Astrocyte (in vitro differentiated cells and primary cell): ENCODE data around the gene SCARF2. TPM values are rescaled to one million over a fixed set of nuclear protein-coding genes. Genes with fewer than 3 reads are reported as not detected.

Experiments used
- DNase-seq: peaks from one replicate; pipeline ENCODE4 v3.0.0-alpha.2; 2010; ENCODE audit warnings: low read depth
- FAIRE-seq: peaks from 2 replicates; lab custom pipeline; 2011; peaks lifted over from hg19 to GRCh38; lab: Jason Lieb, UNC
- H2AFZ ChIP-seq: 2 replicates; pipeline ENCODE4 v1.6.0; 2012; ENCODE audit warnings: low read depth, low read length, inconsistent platforms
- H3K27ac ChIP-seq: 2 replicates; pipeline ENCODE4 v1.5.1; 2011; ENCODE audit warnings: low read depth, low read length, inconsistent platforms
- H3K27me3 ChIP-seq: 2 replicates; pipeline ENCODE4 v1.6.0; 2011; ENCODE audit warnings: low read length, inconsistent platforms; ENCODE audit not compliant: insufficient read depth
- H3K36me3 ChIP-seq: 2 replicates; pipeline ENCODE4 v1.5.1; 2011; ENCODE audit warnings: low read length, inconsistent platforms; ENCODE audit not compliant: insufficient read depth
- H3K4me1 ChIP-seq: 2 replicates; pipeline ENCODE4 v1.5.1; 2011; ENCODE audit warnings: low read length, inconsistent platforms; ENCODE audit not compliant: insufficient read depth
- H3K4me2 ChIP-seq: 2 replicates; pipeline ENCODE4 v1.6.0; 2012; ENCODE audit warnings: low read length, inconsistent platforms
- H3K4me3 ChIP-seq: 2 replicates; pipeline ENCODE4 v1.5.1; 2011; ENCODE audit warnings: low read depth, mild to moderate bottlenecking, low read length, inconsistent platforms; ENCODE audit not compliant: insufficient read depth
- H3K79me2 ChIP-seq: 2 replicates; pipeline ENCODE4 v1.6.0; 2012; ENCODE audit warnings: mild to moderate bottlenecking, low read length, inconsistent platforms; ENCODE audit not compliant: insufficient read depth
- H3K9ac ChIP-seq: 2 replicates; pipeline ENCODE4 v1.6.0; 2012; ENCODE audit warnings: mild to moderate bottlenecking, low read length, inconsistent platforms
- H3K9me3 ChIP-seq: 2 replicates; pipeline ENCODE4 v1.5.1; 2012; ENCODE audit warnings: low read depth, mild to moderate bottlenecking, low read length, inconsistent platforms; ENCODE audit not compliant: insufficient read depth
- H4K20me1 ChIP-seq: 2 replicates; pipeline ENCODE4 v1.6.0; 2012; ENCODE audit warnings: low read length, inconsistent platforms; ENCODE audit not compliant: insufficient read depth
- H3K27ac Mint-ChIP-seq: one replicate; pipeline ENCODE4 v1.8.0; 2021; ENCODE audit warnings: mild to moderate bottlenecking, mixed read lengths; ENCODE audit not compliant: unreplicated experiment
- H3K27me3 Mint-ChIP-seq: one replicate; pipeline ENCODE4 v1.8.0; 2021; ENCODE audit warnings: low read depth, mixed read lengths; ENCODE audit not compliant: unreplicated experiment
- H3K36me3 Mint-ChIP-seq: one replicate; pipeline ENCODE4 v1.8.0; 2021; ENCODE audit warnings: low read depth, mixed read lengths; ENCODE audit not compliant: unreplicated experiment
- H3K4me1 Mint-ChIP-seq: one replicate; pipeline ENCODE4 v1.8.0; 2021; ENCODE audit warnings: low read depth, mixed read lengths; ENCODE audit not compliant: unreplicated experiment
- H3K4me3 Mint-ChIP-seq: one replicate; pipeline ENCODE4 v1.8.0; 2021; ENCODE audit warnings: mild to moderate bottlenecking, moderate library complexity, mixed read lengths; ENCODE audit not compliant: unreplicated experiment
- H3K9me3 Mint-ChIP-seq: one replicate; pipeline ENCODE4 v1.8.0; 2021; ENCODE audit warnings: mild to moderate bottlenecking, mixed read lengths; ENCODE audit not compliant: unreplicated experiment
- EZH2 ChIP-seq: IDR thresholded peaks from 2 replicates; pipeline ENCODE4 v1.6.1; 2012; ENCODE audit warnings: mild to moderate bottlenecking, low read length, inconsistent platforms; ENCODE audit not compliant: insufficient read depth
- total RNA-seq: library from RNA; stranded (reverse); gene quantifications from 2 replicates; pipeline ENCODE4 v1.2.1, GENCODE V29; 2021
- TF ChIP-seq, protein P1 (sequence below): IDR thresholded peaks from 2 replicates; pipeline ENCODE4 v1.5.1; 2011; ENCODE audit warnings: low read depth, mild to moderate bottlenecking, inconsistent platforms, low read length, moderate library complexity; ENCODE audit not compliant: insufficient read depth

Gene SCARF2
- total RNA-seq, 1 donor from 2014 or later: 17.3 TPM

DNA sequence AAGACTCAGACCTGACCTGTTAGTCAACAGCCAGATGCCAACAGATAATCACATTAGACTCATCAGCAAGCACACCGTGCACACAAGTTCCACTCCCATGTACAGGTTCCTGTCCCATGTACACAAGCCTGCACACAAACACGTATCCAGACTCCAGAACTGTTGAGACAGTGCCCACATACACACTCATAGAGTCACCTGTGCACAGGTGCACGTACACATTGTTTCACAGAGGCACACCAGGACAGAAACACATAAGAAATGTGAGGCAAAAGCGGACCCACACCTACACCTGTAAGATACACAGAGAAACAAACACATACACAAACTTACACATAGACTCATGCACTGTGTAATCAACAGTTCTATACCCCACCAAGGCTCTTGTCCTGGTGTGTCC, 46.4 kb downstream of the SCARF2 start:
- H3K4me1 Mint-ChIP-seq: peaks cover 12% of the 10 kb centered on the region
- FAIRE-seq (no peak), DNase-seq (no peak)
- H3K27ac ChIP-seq: no peak overlapping the region
- H3K36me3 ChIP-seq: no peaks in the 10 kb centered on the region
- peaks cover 5% of the 10 kb centered on the region for H3K9me3 ChIP-seq
- no peaks in the 10 kb centered on the region for H3K9me3 Mint-ChIP-seq
- H3K27me3 Mint-ChIP-seq: no peaks in the 10 kb centered on the region
- H4K20me1 ChIP-seq: peaks cover 13% of the 10 kb centered on the region
- no peak overlapping the region for H3K9ac ChIP-seq
- H3K36me3 Mint-ChIP-seq: no peaks in the 10 kb centered on the region
- peaks cover 5% of the 10 kb centered on the region for H3K4me1 ChIP-seq
- H3K4me3 Mint-ChIP-seq: no peak overlapping the region
- H3K79me2 ChIP-seq: peaks cover 19% of the 10 kb centered on the region
- no peak overlapping the region for H3K4me2 ChIP-seq
- TF ChIP-seq, protein P1, sequence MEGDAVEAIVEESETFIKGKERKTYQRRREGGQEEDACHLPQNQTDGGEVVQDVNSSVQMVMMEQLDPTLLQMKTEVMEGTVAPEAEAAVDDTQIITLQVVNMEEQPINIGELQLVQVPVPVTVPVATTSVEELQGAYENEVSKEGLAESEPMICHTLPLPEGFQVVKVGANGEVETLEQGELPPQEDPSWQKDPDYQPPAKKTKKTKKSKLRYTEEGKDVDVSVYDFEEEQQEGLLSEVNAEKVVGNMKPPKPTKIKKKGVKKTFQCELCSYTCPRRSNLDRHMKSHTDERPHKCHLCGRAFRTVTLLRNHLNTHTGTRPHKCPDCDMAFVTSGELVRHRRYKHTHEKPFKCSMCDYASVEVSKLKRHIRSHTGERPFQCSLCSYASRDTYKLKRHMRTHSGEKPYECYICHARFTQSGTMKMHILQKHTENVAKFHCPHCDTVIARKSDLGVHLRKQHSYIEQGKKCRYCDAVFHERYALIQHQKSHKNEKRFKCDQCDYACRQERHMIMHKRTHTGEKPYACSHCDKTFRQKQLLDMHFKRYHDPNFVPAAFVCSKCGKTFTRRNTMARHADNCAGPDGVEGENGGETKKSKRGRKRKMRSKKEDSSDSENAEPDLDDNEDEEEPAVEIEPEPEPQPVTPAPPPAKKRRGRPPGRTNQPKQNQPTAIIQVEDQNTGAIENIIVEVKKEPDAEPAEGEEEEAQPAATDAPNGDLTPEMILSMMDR: no peak
- TF ChIP-seq EZH2: no peak
- no peak overlapping the region for H3K27ac Mint-ChIP-seq
- H2AFZ ChIP-seq: no peak overlapping the region
- H3K4me3 ChIP-seq: no peak overlapping the region
- peaks cover 6% of the 10 kb centered on the region for H3K27me3 ChIP-seq

DNA sequence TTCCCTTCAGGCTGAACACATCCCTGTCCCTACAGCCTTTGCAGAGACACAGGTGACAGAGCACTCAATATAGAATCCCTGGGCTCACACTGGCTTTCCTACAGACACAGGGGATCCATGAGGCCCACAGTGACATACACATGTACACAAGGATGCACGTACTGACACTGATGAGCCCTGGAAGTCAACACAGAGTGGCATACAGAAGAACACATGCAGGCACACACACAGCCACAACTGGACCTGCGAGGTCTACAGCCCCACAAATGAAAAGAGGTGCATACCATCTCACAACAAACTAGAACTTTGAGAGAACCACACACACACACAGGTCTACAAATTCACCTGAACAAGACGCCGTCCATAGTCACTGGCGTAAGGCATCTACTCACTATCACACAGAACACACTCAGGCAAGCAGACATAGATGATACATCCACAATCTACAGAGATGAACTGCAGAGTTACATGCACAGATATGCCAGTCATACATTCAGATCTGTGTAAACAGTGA, 47.2 kb downstream of the SCARF2 start:
- Histone ChIP-seq H3K27ac (no peak overlapping the region), H3K4me3 (no peak overlapping the region), H3K36me3 (no peaks in the 10 kb centered on the region), H4K20me1 (peaks cover 6% of the 10 kb centered on the region), H3K9ac (no peak overlapping the region), H3K9me3 (peaks cover 5% of the 10 kb centered on the region), H3K4me2 (no peak overlapping the region), H3K79me2 (peaks cover 12% of the 10 kb centered on the region), H3K27me3 (peaks cover 8% of the 10 kb centered on the region), H3K4me1 (peaks cover 5% of the 10 kb centered on the region), H2AFZ (no peak overlapping the region)
- DNase-seq: no peak
- no peaks in the 10 kb centered on the region for H3K36me3 Mint-ChIP-seq
- no peak overlapping the region for H3K4me3 Mint-ChIP-seq
- FAIRE-seq: no peak
- H3K9me3 Mint-ChIP-seq: no peaks in the 10 kb centered on the region
- peaks cover 7% of the 10 kb centered on the region for H3K4me1 Mint-ChIP-seq
- H3K27me3 Mint-ChIP-seq: no peaks in the 10 kb centered on the region
- TF ChIP-seq, protein P1: no peak
- TF ChIP-seq EZH2: no peak
- H3K27ac Mint-ChIP-seq: no peak overlapping the region

DNA sequence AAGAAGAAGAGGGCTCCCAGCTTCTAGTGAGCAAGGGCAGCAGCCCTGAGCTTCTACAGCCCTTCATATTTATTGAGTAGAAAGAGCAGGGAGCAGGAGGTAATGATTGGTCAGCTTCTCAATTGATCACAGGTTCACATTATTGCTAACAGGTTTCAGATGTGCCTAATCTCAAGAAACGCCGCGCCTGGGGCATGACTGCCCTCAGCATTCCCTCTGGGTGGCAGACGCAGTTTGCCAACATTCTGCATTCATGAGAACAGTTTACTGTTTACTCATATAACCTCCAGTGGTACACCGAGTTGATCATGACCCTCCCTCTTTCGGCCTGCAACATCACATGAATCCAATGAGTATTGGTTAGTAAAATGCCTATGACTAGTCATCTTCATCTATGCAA, 48.3 kb downstream of the SCARF2 start:
- no peaks in the 10 kb centered on the region for H3K36me3 Mint-ChIP-seq
- no peak overlapping the region for H3K9ac ChIP-seq
- H3K4me3 ChIP-seq: no peak overlapping the region
- H3K9me3 ChIP-seq: peaks cover 5% of the 10 kb centered on the region
- no peak overlapping the region for H3K27ac Mint-ChIP-seq
- no peaks in the 10 kb centered on the region for H3K36me3 ChIP-seq
- TF ChIP-seq, protein P1: no peak
- no peak for TF ChIP-seq EZH2
- no peaks in the 10 kb centered on the region for H3K4me1 Mint-ChIP-seq
- FAIRE-seq (no peak), DNase-seq (no peak)
- H4K20me1 ChIP-seq: no peaks in the 10 kb centered on the region
- peaks cover under 1% of the 10 kb centered on the region for H3K27me3 Mint-ChIP-seq
- H2AFZ ChIP-seq: no peak overlapping the region
- no peak overlapping the region for H3K4me2 ChIP-seq
- no peaks in the 10 kb centered on the region for H3K9me3 Mint-ChIP-seq
- no peak overlapping the region for H3K27ac ChIP-seq
- H3K79me2 ChIP-seq: peaks cover under 1% of the 10 kb centered on the region
- no peaks in the 10 kb centered on the region for H3K4me1 ChIP-seq
- peaks cover 17% of the 10 kb centered on the region for H3K27me3 ChIP-seq
- H3K4me3 Mint-ChIP-seq: no peak overlapping the region
